HG03175 (cell line): ENCODE measurements around the gene INPP5A.

Experiments
- ATAC-seq: cut with Tn5 transposase; IDR thresholded peaks from one replicate; pipeline ENCODE4 v1.9.1; 2021; ENCODE audit warnings: mild to moderate bottlenecking, moderate library complexity; ENCODE audit not compliant: unreplicated experiment

Gene INPP5A

DNA sequence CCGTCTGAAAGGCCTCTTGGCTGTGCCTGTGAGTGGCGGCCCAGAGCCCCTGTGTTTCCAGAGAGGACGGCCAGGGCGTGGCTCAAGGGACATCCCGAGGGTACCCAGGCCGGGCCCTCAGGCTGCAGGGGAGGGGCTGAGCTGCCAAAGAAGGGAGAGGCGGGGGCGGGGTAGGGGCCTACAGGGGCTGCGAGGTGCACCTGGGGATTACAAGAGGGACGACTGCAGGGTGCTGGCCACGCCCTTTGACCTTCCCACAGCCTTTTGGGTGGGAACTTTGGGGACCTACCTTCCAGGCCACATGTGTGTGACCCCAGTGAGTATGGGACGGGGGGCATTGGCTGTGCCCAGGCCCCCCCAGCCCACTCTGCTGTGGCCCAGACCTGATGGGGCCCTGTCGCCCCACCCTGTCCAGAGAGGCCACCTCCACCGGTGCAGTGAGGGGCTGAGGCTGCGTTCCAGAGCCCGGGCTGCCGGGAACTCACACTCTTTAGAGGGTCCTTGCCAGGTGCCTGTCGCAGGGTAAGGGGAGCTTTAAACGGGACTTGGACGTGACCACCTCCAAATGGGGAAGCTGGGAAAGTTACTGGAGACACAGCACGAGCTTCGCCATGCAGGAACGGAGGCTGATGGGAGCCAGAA lies 267.3 kb downstream of the INPP5A start:
- no peak for ATAC-seq

DNA sequence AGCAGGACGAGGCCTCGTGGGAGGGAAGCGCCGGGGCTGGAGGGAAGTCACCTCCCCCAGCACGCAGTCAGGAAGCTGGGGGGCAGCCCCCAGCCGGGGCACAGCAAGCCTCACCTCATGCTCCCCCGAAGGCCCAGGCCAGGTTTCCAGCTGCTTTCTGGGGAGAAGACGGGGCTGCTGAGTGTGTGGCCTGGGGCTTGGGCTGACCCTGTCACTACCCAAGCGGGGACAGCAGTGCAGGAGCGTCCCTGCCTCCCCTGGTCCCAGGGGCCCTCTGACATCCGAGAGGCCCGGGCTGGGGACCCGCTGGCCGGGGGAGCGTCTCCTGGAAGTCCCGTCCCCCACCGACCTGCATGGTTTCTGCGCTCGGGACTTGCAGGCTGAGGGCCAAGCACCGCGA lies 268.0 kb downstream of the INPP5A start:
- ATAC-seq, result no peak

DNA sequence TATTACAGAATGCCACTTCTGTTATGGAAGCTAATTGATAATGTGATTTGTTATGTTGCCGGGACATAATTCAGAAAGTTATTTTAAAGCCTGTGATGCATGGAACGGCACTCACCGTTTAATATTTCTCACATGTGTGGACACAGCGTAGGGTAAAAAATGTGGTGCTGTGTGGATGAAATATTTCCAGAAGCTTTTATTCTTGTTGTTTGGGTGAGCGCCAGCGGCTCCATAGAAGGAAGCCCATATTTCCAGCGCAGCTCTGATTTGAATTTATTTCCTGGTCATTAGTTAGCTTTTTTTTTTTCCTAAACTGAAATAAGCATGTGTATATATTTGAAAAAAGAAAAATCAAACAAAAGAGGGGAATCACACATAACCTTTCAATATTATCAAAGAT lies 268.5 kb downstream of the INPP5A start:
- no peak for ATAC-seq

DNA sequence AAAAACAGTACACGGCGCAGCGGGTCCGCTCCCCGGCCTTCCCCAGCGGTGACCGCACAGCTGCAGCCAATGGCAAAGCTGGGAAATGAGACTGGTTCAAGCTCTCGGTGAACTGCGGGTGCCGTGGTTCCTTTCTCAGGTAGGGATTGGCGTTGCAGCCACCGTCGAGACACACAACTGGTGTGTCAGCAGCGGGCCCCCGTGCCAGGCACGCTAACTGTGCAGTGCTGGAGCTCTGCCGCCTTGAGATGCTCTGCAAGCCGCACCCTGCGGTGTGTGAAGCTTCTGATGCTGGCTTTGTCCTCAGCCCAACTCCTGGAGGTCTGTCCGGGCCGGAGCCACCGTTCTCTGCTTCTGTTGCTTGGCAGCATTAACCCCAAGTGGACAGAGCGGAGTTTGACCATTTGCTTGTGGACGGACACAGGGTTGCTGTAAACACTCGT lies 269.0 kb downstream of the INPP5A start:
- ATAC-seq, result no peak

DNA sequence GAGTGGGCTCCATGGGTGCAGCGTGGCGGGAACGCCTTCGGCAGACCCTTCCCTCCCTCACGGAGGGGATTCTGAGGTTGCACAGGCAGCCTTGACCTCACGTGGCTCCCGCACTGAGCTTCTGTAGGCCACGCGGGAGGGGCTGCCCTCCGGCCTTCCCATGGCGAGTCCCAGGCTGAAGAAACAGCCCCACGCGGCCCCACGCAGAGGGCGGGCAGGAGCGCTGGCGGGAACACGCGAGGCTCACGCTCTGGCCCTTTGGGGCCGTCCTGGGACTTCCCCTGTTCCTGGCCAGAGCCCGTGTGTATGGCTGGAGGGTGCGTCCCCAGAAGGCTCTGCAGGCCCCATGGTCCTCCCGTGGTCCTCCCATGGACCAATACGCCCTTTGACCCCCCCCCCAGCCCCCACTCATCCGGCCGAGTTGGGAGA lies 270.0 kb downstream of the INPP5A start:
- no peak for ATAC-seq

DNA sequence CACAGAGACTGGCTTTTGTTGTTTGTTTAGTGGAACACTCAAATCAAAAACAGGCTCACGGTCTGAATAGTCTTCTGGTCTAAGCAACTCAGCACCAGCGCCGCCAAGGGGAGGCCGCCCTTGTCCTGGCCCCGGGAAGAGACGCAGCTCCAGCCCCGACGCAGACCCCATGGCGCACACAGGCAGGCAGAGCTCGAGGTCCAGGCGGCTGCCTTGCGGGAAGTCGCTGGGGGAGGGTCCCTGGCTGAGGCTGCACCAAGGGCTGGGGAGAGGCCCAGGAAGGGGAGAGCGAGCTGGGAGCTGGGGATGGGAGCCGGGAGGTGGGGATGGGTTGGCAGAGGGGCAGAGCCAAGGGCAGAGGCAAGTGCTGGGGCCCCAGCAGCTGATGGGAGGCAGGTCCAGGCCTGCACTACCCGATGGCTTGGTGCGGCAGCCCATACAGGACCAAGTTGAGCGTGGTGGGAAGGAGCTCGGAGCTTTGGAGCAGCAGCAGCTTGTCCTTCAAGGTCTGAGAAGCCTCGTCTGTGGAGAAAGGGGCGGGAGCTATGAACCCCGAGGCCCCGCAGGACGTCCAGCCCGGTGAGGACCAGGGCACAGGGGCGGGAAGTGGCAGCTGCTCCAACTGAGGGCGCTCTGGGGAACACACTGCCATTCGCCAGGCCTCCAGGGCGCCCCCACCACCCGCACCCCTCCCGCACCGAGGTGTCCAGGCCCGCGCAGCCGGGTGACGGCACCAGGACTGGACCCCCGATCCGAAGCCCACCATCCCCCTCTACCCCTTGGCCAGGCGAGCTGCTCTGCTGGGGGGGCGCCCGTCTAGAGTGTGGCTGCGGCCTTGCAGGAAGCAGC lies 271.0 kb downstream of the INPP5A start:
- no peak for ATAC-seq

DNA sequence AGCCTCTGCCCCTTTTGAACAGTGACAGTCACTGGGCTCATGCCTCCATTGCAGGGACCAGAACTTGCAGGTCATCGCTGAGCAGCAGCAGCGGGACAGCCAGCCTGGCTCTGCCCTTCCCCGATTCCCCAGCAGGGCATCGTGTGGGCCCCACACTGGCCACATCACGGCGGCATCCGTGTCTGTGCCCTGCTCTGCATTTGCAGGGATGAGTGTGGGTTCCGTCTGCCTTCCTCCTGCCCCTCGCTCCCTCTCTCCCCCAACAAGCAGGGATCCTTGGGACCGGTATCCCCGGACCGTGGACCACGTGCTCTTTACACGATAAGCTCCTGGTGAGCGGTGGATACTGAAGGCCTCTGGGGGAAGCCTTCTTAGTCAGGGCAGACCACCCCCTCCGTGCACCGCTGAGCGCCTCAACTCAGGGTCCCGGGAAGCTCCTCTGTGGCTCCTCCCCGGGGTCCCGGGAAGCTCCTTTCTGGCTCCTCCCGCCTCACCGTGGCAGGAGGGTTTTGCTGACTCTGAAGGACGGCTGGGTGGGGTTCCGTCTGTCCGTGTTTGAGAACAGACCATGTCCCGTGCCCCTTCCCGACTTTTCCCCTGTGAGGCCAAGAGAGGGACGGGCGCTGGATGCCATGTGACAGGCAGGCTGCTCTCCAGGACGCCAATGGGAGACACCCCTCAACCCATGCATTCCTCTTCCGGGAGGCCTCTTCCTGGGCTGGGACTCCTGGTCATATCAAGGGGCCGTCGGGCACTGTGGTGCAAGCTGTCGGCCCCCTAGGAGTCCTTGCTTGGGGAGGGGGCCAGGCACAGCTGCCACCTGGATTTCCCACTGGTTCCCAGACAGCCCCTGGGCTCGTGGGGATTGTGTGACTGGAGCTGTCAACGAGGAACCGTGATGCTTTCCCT lies 271.9 kb downstream of the INPP5A start:
- ATAC-seq, result no peak

DNA sequence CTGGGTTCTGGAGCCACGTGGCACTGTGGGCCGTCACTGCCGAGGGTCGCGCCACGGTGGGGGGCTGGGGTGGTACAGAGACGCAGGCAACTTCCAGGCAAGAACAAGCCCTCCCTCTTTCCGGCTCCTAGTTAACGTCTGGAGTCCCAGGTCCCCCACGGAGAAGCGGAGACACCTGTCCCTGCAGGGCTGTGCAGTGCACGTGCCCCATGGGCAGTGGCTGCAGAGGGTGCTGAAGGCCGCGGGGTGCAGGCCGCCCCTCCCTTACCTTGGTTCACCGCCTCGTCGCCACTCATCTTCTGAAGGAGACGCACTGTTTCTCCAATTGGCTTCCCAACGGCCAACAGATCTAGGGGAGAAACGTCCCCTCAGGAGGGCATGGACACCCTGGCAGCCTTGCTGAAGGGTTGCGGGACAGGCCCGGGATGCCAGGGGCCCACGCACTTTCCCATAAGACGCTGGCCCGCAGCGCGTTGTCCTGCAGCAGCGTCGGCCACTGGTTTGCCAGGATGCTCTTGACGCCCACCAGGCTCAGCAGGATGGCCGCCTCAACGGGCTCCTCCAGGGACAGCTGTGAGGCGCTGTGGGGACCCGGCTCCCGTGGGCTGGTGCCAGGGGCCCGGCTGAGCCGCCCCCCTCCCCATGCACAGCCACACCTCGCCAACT lies 272.7 kb downstream of the INPP5A start:
- ATAC-seq, result no peak

DNA sequence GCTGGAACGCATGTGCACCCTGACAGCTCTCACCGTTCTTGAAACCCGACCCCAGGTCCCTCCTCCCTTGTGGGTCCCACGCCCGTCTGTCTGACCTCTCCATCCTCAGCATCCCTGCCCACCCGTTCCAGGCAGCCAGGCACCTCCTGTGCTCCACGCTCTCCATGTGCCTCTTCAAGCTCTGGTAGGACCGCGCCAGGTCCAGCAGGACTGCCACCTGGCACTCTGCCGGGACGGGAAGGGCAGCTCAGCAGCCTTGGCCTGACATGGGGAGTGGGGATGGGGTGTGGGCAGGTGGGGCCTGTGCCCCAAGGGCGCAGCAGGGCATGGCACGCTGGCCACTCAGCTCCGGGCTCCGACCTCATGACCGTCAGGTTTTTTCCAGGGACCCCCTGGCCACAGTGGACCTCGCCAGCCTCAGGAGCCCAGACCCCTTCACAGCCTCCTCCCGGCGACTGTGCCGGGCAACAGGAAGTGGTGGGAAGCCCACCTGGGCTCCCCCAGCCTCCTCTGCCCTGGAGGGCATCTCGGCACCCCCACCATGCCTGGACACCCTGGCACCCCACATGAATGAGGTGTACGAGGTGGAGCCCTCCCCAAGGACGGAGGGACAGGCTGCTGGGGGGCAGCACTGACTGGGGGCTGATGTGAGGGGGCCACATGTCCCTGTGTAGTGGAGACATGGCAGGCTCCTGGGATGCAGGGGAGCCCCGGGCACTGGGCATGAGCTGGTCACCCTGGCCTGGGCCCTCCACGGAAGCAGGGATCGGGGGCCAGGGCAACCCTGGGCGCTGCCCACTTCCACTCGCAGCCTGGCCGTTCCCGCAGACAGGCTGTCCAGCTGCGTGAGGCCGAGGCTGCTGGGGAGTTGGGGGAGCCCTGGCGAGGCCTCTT lies 273.5 kb downstream of the INPP5A start:
- no peak for ATAC-seq

DNA sequence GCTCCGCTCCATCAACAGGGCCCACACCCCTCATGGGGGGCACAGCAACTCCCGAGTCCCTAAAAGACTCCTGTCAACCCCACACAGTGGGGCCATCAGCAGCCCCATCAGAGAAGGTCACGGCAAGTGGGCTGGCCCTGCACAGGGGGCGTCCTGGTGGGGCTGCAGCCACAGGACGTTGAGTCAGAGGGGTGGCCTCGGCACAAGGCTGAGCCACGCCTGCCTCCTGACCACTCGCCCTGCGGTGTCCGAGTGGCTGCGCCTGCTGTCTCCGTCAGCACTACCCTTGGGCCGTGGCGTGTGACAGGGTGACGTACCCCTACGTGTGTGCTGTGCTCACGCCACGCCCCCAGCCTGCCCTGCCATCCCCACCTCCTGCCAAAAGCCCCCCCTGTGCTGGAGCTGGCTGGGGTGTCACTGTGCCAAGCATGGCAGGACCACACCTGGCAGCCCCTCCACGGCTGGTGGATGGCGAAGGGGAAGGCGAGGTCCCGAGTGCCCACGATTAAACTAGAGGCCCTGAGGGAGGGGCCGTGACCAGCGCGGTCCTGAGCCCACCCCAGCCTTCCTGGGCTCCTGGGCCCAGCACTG lies 274.4 kb downstream of the INPP5A start:
- no peak for ATAC-seq

DNA sequence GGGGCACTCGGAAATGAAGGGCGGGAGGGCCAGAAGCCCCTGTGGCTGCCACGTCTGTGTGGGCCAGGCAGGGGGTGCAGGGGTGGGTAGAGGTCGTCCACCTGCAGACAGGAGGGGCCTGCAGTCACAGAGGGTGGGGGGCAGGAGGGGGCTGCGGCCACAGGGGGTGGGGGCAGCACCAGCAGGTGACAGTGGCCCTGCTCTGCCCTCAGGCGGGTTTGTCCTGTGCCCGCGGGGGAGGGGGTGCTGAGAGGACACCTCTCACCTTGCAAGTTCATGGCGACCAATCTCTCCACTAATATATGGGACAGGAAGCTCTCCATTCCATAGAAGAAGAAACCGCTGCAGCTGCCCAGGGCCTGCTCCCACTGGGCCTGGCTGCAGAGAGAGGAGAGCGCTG lies 274.9 kb downstream of the INPP5A start:
- no peak for ATAC-seq

DNA sequence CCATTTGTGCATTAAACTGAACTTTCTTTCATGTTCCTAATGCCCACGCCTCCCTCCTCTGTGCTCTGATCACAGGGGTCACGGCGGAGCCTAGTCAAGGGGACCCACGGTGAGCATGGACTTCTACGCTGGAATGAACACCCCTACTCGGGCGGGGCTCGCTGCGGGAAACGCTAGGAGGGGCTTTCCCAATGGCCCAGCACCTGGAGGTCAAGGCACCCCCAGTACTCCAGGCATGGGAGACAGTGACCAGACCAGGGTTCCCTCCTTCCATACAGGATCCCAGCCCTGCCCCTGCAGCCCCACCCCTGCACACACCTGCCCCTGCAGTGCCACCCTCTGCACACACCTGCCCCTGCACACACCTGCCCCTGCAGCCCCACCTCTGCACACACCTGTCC lies 275.4 kb downstream of the INPP5A start:
- no peak for ATAC-seq

DNA sequence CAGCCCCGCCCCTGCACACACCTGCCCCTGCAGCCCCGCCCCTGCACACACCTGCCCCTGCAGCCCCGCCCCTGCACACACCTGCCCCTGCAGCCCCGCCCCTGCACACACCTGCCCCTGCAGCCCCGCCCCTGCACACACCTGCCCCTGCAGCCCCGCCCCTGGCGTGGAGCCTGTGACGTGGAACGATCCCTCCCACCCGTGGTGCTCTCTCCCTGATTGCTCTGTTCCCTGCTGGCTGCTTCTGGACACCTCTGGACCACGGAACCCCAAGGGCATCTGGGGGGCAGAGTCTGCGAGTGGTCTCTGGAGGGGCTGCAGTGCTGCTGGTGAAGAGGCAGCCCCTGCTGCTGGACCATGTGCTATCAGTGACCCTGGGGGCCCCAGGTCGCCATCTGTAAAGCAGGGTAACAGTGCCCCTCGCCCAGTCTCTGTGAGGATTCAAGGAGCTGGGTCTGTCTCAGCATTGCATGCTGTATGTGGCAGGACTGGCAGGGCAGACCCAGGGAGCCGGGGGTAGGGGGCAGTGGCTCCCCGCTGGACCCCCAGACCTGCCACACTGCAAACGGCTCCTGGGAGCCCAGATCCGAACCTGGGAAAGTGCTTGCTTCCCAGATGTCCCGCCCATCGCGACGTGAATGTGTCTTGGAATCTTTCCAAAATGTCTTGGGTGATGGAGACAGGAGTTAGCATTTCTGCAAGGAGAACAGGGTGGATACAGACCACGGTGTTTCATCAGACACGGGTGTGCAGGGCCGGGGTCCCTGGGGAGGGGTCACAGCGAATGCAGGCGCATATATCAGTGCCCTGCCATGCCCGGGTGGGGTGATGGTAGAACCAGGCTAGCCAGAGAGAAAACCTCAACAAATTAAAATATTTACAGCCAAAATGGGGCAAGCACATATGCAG lies 276.2 kb downstream of the INPP5A start:
- ATAC-seq, result no peak

DNA sequence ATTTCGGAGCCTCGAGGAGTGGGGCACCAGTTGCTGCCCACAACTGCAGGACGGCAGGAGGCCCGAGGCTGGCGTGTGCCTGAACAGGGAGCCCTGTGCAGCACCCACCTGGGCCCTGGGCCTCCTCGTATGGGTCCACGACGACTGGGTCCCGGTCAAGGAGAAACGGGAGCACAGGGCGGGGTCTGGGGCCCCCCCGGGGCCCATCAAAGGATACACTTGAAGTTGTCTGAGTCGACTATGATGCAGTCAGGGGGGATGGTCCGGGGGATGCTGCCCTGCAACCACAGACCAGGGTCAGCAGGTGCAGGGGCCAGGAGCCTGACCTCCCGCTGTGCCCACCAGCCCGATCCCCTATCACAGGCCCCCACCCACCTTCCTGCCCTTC lies 276.9 kb downstream of the INPP5A start:
- no peak for ATAC-seq

DNA sequence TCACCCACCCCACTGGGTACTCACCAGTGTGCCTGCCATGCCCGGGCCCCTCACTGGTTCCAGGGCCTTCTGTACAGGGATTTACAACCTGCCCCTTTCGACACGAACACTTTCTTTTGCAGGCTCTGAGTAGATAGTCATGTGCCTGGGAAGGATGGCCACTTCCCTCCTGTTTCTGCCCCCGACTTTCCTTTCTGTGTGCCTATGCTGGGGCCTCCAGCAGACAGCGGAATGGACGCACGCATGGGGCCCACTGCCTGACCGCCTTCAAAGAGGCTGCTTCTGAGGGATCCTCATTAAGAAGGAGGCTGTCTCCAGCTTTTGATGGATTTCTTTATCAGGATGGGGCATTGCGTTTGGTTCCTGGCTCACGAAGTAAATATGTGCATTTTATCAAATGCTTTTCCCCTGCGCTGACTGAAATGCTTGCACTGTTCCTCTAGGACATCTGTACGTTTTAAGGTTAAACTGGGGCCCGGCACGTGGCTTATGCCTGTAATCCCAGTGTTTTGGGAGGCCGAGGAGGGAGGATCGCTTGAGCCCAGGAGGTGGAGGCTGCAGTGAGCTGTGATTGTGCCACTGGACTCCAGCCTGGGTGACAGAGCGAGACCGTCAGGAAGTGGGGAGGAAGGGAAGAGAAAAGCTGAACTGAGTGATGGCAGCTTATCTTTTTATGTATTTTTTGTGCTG lies 277.7 kb downstream of the INPP5A start:
- ATAC-seq, result no peak

DNA sequence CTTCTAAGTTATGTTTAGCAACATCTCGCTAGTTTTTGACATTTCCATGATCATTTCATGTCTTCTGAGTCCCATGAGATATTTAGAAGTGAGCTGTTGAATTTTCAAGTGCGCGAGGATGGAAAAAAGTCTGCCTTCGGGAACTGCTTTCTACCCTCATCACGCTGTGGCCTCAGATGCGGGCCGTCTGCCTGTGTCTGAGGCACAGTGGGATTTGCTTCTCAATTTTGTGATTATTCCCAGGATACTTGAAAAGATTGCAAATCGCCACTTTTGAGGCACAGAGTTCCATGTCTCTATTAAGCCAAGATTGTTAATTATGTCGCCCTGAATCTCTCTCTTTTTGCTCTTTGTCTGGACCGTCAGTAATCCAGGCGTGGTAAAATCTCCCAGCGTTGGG lies 279.1 kb downstream of the INPP5A start:
- ATAC-seq, result no peak

DNA sequence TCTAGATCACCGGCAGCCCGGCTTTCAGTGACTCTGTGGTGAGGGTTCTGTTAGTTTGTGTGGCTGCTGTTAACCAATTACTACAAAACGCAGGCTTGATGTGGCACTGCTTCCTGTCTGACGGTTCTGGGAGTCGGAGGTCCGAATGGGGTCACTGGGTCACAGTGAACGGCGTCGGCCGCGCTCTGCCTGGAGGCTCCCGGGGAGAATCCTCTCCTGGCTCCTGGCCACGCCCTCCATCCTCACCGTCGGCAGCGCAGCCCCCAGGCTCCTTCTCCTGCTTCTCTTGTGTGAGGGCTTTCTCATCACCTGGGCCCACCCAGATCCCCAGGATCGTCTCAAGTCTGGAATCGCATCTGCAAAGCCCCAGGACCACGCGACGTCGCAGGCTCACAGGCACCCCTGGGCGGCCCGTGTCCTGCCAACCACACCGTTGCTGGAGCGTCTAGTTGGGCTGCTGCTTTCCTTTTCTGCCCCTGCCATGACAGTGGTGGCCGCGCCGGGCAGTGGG lies 280.2 kb downstream of the INPP5A start:
- no peak for ATAC-seq

DNA sequence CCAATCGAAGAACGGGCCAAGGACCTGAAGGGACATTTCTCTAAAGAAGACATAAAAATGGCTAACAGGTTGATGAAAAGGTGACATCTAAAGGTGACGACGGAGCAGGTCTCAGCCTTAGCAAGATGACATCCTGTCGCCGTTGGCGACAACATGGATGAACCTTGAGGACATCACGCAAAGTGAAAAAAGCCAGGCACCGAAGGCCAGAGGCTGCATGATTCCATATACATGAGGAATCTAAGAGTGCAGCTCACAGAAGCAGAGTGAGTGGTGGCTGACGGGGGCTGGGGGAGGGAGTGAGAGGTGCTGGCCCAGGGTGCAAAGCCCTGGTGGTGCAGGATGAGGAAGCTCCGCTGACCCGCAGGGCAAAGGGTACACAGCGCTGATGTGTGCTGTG lies 282.5 kb downstream of the INPP5A start:
- ATAC-seq, result no peak
